Activated CD8-positive, alpha-beta memory T cell treated with anti-CD3 and anti-CD28 coated beads, Interleukin-2, amount 50 U/mL, for 1 hour (primary cell): ENCODE results near the gene SNAPC2.
A peak's percentile ranks its signal among the peaks of the same experiment; 100 is the strongest.
"Not testable (repeated sequence)": the region's sequence is repeated elsewhere in the genome, so short reads cannot be mapped to it uniquely, and the experiment has no call there.

Experiments
- DNase-seq: peaks from one replicate; pipeline ENCODE4 v3.0.0-alpha.2; 2020; ENCODE audit errors: extremely low read depth

Gene SNAPC2

DNA sequence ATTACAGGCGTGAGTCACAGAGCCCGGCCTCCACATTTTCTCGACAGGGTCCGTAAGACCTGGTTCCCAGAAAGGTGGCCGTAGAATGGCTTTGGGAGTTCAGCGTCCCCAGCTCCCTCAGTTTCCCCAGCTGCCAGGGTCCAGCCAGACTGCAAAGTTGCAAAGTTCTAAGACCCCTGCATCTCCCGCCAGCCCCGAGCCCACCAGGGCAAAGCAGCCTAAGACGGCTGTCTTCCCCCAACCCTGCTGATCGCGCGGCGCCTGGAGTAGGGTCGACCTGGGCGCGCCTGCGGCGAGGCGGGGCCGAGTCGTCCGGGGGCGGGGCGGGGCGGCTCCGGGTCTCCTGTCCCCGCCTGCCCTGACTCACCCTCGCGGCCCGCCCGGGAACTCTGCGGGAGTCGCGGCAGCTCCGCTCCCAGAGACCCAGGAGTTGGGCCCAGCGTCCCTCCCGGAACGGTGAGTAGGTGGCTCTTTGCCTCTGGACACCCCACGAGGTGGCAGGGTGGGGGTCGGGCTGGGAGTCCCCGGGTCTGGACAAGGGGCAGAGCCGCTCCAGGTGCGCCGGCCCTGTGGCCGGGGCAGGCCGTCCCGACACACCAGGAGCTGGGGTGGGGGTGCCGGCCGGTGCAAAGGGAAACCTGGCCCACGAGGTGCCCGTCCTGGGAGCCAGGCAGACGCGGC lies 31.9 kb upstream of the SNAPC2 start, which contains the start of gene LRRC8E:
LRRC8E (plus strand) TSS at position 366 of the 681 bp plus-strand sequence. CDS start 7,094 bp downstream, outside the sequence.
- DNase-seq, result no peak

DNA sequence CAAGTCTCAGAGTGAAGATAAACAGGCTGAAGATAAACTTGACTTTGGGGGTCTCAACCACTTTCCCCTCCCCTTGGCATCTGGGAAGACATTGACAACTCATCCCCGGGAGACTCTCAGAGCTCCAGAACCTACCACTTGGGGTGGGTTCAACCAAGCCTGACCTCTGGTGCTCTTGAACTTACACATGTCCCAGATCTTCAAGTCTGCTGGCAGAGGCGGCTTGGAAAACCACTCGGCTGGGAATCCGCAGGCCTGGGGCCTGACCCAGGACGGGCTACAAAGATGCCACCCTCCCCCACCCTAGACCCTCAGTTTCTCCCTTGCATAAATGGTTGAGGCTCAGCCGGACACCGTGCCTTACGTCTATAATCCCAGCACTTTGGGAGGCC lies 31.3 kb upstream of the SNAPC2 start:
- no peak for DNase-seq

DNA sequence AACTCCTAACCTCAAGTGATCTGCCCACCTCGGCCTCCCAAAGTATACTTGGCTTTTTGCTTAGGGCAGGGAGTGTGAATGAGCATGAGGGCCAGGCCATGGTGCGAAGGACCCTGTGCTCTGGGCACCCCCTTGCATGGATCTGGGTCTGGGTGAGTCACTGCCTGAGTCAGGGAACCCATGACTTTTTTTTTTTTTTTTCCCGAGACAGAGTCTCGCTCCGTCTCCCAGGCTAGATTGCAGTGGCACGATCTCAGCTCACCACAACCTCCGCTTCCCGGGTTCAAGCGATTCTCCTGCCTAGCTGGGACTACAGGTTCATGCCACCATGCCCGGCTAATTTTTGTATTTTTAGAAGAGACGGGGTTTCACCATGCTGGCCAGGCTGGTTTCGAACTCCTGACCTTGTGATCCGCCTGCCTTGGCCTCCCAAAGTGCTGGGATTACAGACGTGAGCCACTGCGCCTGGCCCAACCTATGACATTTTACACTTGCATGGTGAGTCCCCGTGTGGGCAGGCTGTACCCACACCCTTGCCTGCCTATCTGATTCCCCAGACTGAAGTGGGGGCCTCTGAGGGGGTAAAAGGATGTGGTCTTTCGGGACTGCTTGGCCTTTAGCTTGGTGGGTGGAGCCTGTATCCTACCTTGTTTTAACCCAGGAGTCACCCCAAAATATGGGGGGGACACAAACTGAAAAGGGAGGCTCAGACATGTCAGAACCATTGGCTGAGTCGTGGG lies 26.6 kb upstream of the SNAPC2 start:
- DNase-seq, result not testable (repeated sequence)

DNA sequence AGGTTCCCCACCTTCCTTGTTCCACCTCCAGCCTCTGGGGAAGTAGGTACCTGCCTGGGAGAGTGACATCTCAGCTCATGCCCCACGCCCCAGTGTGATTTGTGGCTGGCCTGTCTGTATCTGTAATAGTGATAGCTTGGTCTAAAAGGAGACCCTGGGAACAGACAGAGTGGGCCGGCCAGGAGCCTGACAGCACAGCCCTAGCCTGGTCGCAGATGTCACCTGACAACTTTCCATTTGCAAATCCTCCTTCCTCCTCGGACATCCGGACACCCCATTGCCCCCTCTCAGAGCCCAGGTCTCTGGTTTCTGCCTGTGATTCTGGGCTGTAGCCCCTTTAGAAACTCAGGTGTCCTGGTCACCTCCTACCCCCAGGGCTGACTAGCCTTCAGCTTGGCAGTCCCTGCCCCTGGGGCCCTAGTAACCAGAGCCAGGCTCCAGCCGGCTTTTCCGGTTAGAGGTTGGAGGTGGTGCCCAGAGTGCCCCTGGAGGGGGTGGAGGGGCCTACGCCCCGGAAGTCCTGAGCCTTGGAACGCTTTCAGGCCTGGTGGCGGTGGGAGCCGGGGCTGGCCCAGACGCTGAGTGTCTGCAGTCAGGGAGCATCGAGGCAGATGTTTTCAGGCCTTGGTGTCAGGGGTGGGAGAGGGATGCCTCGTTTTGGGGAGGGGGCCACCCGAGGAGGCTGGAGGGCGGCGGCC lies 25.4 kb upstream of the SNAPC2 start:
- no peak for DNase-seq

DNA sequence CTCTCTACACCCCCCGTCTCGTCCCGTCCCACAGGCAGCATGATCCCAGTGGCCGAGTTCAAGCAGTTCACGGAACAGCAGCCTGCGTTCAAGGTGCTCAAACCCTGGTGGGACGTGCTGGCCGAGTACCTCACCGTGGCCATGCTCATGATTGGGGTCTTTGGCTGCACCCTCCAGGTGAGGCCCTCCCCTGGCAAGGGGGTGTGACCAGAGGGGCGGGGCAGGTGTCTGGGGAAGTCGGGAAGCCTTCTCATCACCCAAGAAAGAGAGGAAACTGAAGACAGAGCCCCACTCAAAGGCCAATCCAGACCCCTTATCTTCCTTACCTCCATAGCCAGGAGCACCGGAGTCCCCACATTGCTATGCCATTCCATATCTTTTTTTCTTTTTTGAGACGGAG lies 24.6 kb upstream of the SNAPC2 start:
- no peak for DNase-seq

DNA sequence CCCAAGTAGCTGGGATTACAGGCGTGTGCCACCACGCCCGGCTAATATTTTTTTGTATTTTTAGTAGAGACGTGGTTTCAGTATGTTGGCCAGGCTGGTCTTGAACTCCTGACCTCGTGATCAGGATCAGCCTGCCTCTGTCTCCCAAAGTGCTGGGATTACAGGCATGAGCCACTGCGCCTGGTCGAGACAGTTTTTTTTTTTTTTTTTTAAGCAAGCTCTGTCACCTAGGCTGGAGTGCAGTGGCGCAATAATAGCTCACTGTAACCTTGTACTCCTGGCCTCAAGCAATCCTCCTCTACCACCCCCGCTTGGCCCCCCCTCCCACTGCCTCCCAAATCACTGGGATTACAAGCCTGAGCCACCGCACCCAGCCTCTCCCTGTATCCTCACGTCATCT lies 22.8 kb upstream of the SNAPC2 start:
- DNase-seq, result no peak

DNA sequence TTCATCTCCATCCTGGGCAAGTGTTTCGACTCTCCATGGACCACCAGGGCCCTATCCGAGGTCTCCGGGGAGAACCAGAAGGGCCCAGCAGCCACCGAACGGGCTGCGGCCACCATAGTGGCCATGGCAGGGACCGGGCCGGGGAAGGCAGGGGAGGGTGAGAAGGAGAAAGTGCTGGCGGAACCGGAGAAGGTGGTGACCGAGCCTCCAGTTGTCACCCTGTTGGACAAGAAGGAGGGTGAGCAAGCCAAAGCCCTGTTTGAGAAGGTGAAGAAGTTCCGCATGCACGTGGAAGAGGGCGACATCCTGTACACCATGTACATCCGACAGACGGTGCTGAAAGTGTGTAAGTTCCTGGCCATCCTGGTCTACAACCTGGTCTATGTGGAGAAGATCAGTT lies 21.2 kb upstream of the SNAPC2 start:
- no peak for DNase-seq

DNA sequence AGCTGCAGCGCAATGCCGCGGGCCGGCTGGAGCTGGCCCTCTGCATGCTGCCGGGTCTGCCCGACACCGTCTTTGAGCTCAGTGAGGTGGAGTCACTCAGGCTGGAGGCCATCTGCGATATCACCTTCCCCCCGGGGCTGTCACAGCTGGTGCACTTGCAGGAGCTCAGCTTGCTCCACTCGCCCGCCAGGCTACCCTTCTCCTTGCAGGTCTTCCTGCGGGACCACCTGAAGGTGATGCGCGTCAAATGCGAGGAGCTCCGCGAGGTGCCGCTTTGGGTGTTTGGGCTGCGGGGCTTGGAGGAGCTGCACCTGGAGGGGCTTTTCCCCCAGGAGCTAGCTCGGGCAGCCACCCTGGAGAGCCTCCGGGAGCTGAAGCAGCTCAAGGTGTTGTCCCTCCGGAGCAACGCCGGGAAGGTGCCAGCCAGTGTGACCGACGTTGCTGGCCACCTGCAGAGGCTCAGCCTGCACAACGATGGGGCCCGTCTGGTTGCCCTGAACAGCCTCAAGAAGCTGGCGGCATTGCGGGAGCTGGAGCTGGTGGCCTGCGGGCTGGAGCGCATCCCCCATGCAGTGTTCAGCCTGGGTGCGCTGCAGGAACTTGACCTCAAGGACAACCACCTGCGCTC lies 20.3 kb upstream of the SNAPC2 start:
- no peak for DNase-seq

DNA sequence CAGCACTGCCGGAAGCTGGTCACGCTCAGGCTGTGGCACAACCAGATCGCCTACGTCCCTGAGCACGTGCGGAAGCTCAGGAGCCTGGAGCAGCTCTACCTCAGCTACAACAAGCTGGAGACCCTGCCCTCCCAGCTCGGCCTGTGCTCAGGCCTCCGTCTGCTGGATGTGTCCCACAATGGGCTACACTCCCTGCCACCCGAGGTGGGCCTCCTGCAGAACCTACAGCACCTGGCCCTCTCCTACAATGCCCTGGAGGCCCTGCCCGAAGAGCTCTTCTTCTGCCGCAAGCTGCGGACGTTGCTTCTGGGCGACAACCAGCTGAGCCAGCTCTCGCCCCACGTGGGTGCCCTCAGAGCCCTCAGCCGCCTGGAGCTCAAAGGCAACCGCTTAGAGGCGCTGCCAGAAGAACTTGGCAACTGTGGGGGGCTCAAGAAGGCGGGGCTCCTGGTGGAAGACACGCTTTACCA lies 19.7 kb upstream of the SNAPC2 start:
- no peak for DNase-seq

DNA sequence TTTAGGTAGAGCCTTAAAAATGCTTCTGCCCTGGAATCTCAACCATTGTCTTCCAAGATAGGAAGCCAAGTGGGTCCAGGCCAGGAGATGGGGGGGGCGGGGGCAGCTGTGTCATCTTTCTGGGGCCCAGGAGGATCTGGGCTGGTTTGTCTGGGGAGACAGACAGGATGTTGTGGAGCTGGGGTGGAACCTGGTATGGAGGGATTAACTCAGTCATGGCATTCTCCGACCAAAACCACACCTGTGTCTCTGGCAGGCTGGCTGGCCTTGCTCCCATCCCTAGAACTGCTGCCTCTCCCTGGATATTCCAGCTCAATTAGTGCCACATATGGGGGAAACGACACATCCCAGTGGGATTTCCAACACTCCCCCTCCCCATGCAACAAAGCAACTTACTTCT lies 19.2 kb upstream of the SNAPC2 start:
- DNase-seq, result no peak

DNA sequence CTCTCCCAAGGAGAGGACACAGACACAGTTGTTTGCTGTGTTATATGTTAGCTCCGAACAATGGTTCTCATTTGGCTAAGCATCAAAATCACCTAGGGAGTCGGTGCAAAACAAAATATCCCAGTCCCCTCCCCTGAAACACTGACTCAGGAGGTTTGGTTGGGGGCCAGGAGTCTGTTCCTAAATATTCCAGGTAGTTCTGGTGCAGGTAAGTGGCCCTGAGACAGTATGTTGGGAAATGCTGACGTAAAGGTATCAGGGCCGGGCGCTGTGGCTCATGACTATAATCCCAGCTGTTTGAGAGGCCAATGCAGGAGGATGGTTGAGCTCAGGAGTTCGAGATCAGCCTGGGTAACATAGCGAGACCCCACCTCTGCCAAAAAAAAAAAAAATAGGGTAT lies 18.8 kb upstream of the SNAPC2 start:
- no peak for DNase-seq

DNA sequence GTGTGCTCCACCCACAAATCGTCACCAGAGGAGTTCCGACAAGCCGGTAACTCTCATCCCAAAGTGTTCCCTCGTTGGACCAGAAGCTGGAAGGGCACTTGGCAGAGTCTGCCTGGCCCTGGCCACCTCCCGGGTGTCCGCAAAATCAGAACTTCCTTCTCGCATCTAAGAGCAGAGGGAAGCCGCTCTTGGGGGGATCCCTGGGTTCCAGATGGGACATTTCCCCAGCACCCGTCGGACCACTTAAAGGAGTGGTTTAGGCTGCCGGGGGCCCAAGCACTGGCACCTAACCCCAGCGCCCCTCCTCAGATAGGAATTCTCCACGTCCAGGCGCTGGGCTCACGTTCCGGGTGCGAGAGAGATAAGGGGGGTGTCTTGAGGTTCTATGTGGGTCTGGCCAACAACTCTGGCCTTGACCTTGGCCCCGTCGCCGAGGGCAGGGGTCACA lies 17.3 kb upstream of the SNAPC2 start:
- DNase-seq, result no peak

DNA sequence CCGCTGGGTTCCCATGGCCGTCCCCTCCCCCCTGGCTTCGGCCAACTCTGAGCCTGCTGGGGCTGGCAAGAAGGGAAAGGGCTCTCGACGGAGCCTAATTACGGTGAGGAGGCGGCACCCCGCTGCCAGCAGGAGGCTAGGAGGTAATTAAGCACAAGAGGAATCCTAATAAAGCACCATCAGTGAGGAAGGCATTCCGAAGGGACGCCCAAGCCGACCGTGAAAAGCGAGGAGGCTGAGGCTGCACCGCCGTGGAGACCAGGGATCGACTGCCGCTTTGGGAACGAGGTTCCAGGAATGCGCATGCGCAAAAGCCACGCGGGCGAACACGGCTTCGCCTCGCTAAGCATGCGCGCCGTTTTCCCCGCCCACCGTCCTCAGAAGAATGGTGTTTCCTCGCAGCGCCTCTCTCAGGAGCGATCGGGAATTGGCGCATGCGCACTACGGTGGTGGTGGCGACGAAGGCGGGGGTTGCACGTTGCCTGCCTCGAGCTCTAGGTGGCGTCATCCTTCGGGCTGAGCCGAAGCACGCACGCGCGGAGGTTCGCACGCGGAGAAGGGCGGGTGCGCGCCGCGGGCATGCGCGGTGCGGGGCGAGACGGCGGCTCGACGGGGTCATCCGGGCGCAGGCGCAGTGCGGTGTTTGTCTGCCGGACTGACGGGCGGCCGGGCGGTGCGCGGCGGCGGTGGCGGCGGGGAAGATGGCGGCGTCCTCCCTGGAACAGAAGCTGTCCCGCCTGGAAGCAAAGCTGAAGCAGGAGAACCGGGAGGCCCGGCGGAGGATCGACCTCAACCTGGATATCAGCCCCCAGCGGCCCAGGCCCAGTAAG lies 16.7 kb upstream of the SNAPC2 start, which contains the start of gene MAP2K7:
MAP2K7 (plus strand) TSS at position 634 of the 830 bp plus-strand sequence; CDS start at position 702, 68 bp downstream.
- peak; percentile 100 for DNase-seq

DNA sequence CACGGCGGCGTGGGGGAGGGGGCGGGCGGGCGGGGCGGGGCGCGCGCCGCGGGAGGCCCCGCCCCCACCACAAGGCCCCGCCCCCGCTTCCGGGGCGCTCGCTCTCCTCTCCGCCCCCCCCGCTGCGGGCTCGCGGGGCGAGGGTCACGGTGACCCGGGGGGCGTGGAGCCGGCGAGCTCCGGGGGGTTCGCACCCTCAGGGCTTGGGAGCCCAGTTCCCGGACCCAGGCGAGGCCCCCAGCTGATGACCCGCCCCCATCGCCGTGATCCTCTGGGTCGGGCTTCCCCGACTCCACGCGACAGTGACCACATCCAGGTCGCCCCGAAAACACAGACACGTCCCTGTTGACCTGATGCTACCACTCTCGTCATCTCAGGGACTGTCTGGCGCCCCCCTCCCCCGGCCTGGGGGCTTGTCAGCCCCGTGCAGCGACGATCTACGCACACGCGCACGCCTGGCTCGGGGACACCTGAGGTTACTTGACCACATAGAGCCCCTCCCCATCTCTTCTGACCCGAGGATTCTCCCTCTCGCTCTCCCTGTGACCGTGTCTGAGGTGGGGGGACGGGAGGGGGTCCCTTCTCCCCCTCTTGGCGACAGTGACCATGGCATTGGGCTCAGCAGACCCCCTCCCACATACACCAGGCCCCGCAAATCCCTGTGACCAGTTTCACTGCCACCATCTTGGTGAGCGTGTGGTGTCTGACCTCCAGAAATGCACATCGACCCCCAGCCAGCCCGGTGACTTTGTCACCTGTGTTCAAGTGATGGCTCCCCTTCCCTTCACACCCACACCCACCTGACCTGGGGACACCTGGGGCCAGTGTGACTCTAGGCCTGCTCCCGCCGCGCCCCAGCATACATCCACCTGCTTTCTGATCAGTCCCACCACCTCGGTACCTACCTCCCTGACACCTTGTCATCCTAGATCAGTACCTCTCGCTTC lies 15.8 kb upstream of the SNAPC2 start:
- DNase-seq, result peak; percentile 52

DNA sequence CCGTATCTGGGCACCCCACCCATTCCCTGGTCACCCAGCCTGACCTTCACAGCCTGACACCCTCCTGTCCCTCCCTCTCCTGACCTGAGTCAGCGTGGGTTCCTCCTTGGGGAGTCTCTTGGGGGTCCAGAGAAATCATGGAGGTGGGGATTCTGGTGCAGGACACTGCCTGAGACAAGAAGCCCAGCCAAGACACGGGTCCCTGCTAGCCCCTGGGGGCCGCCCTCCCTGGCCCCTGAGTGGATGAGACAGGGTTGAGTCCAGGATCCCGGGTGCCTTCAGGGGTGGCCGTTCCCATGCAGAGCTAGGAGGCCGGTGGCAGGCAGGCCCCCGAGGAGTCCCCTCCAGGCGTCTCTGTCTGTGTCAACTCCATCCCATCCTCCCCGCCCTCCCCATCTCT lies 14.9 kb upstream of the SNAPC2 start:
- DNase-seq, result no peak

DNA sequence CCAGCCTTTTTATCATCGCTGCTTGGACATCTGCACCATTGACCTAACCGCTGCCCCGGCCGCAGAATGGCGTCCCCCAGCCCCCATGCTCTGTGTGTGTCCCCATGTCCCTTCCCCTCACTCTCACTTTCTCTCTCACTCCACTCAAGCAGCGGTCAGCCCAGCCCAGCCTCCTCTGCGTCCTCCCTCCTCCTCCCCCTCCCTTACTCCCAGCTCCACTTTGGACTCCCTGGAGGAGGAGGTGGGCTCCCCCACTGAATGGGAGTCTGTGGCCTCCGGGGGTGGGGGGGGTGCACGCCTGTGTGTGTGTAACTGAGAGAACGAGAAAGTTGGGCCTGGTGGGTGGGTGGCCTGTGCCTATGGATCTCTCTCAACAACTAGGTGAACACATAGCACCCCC lies 14.3 kb upstream of the SNAPC2 start:
- DNase-seq, result no peak

DNA sequence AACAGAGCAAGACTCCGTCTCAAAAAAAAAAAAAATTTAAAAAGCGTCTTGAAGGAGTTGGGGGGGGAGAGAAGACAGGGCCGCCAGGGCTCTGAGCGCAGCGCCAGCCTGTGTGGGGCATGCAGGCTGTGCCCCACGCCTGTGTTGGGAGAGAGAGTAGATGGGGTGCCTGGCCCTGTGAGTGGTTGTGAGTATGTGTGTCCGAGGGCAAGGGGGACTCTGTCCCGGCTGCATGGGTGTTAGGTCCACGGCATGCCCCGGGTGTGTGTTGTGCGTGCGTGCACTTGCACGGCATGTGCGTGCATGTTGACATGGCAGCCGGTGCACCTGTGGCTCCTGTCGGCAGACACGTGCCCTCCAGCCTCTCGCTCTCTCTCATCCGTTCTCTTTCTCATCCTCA lies 13.0 kb upstream of the SNAPC2 start:
- no peak for DNase-seq

DNA sequence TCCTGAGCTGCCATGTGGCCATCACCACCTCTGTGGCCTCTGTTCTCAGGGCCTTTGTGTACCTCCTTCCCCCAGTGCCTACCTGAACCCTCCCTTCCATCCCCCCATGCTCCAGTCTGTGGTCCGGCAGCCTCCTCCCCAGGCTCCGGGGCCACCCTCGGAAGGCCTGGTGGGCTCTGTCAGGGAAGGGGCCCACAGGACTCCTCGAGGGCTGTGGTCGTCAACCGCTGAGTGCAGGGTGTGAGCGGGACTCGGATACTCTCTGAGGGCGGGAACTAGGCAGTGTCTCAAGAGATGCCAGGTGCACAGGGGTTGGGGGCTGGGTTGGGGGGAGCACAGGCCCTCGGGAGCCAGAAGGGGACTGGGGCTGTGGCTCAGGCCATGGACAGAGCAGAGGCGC lies 12.6 kb upstream of the SNAPC2 start:
- no peak for DNase-seq

DNA sequence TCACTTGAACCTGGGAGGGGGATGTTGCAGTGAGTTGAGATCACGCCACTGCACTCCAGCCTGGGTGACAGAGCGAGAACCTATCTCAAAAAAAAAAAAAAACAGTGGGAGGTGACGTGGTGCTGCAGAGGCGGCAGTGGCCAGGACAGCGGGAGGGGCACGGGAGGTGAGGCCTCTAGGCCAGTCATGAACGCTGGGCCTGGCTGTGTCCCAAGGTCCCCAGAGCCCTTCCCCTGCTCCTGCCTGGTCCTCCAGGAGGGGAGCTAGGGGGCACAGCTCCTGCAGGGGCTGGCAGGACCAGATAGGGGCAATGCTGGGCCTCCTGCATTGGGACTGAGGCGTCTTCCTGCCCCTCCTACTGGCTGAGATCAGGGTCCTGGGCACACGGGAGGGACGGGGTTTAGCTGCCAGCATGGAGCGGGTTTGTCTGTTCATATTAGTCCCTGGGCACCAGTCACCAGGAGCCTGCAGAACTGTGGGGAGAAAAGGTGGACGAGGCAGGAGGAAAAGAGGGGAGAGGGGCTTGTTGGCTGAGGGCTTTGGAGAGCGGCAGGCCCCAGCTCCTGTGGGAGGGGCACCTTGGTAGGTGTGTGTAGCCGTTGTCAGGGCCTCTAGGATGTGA lies 11.9 kb upstream of the SNAPC2 start:
- no peak for DNase-seq
